Type B pancreatic cell (in vitro differentiated cells): ENCODE data around the gene VPS37D. TPM values are rescaled to one million over a fixed set of nuclear protein-coding genes. Genes with fewer than 3 reads are reported as not detected.
"Not testable (repeated sequence)": the region's sequence is repeated elsewhere in the genome, so short reads cannot be mapped to it uniquely, and the experiment has no call there.

Experiments used
- DNase-seq: peaks from one replicate; pipeline ENCODE4 v3.0.0; 2021; ENCODE audit warnings: mixed read lengths; ENCODE audit not compliant: unreplicated experiment; ENCODE audit errors: extremely low spot score
- H3K27ac Mint-ChIP-seq: 2 replicates; pipeline ENCODE4 v1.8.0; 2021; ENCODE audit warnings: mild to moderate bottlenecking, mixed read lengths
- H3K27me3 Mint-ChIP-seq: 2 replicates; pipeline ENCODE4 v1.8.0; 2021; ENCODE audit warnings: mixed read lengths
- H3K36me3 Mint-ChIP-seq: 2 replicates; pipeline ENCODE4 v1.8.0; 2021; ENCODE audit warnings: mixed read lengths
- H3K4me1 Mint-ChIP-seq: one replicate; pipeline ENCODE4 v1.8.0; 2021; ENCODE audit warnings: mixed read lengths; ENCODE audit not compliant: unreplicated experiment
- H3K4me3 Mint-ChIP-seq: 2 replicates; pipeline ENCODE4 v1.8.0; 2021; ENCODE audit warnings: mild to moderate bottlenecking, mixed read lengths
- H3K9me3 Mint-ChIP-seq: 2 replicates; pipeline ENCODE4 v1.8.0; 2021; ENCODE audit warnings: mixed read lengths
- CTCF ChIP-seq: fragments of 200-600 bp; sonication (generic); conservative IDR thresholded peaks from 2 replicates; pipeline ENCODE4 v1.5.0; 2021; ENCODE audit warnings: antibody characterized with exemption, mild to moderate bottlenecking
- total RNA-seq: library from RNA; stranded (reverse); gene quantifications from 2 replicates; pipeline ENCODE4 v1.2.1, GENCODE V29; 2021; ENCODE audit warnings: low replicate concordance

VPS37D gene
- total RNA-seq, 1 donor from 2014 or later, result 12.9 TPM

- H3K27ac Mint-ChIP-seq, result no peak overlapping the region
- peaks cover 6% of the 10 kb centered on the region for H3K9me3 Mint-ChIP-seq
- peaks cover 8% of the 10 kb centered on the region for H3K4me1 Mint-ChIP-seq
- no peak overlapping the region for H3K4me3 Mint-ChIP-seq
- TF ChIP-seq CTCF, result no peak
- DNase-seq, result no peak
- no peaks in the 10 kb centered on the region for H3K36me3 Mint-ChIP-seq
- H3K27me3 Mint-ChIP-seq, result peaks cover 18% of the 10 kb centered on the region
Observed at GRCh38 chr7:73659983-73660382, 7.6 kb upstream of the VPS37D start.

GRCh38 chr7:73660594-73660993 is 7.0 kb upstream of the VPS37D start:
- not testable (repeated sequence) for H3K9me3 Mint-ChIP-seq, H3K36me3 Mint-ChIP-seq, H3K4me3 Mint-ChIP-seq, DNase-seq, H3K4me1 Mint-ChIP-seq, H3K27ac Mint-ChIP-seq
- peaks cover 18% of the 10 kb centered on the region for H3K27me3 Mint-ChIP-seq

- no peak overlapping the region for H3K27ac Mint-ChIP-seq
- H3K4me1 Mint-ChIP-seq, result peaks cover 8% of the 10 kb centered on the region
- DNase-seq, result no peak
- H3K36me3 Mint-ChIP-seq, result no peaks in the 10 kb centered on the region
- TF ChIP-seq CTCF, result no peak
- peaks cover 18% of the 10 kb centered on the region for H3K27me3 Mint-ChIP-seq
- H3K4me3 Mint-ChIP-seq, result no peak overlapping the region
- peaks cover 6% of the 10 kb centered on the region for H3K9me3 Mint-ChIP-seq
Observed at GRCh38 chr7:73663033-73663432, 4.6 kb upstream of the VPS37D start.

- Mint-ChIP-seq H3K9me3 (peaks cover 2% of the 10 kb centered on the region), H3K27ac (peak overlapping the region; percentile 81), H3K36me3 (peaks cover 6% of the 10 kb centered on the region), H3K27me3 (no peaks in the 10 kb centered on the region), H3K4me1 (peaks cover 24% of the 10 kb centered on the region), H3K4me3 (peak overlapping the region; percentile 94)
- no peak for DNase-seq
- TF ChIP-seq CTCF, result no peak
Observed at GRCh38 chr7:73668103-73668885, 663 bp downstream of the VPS37D start.

GRCh38 chr7:73668886-73669230 is 1.2 kb downstream of the VPS37D start:
- Mint-ChIP-seq H3K4me3 (peak overlapping the region; percentile 94), H3K27me3 (no peaks in the 10 kb centered on the region), H3K9me3 (no peaks in the 10 kb centered on the region), H3K4me1 (peaks cover 24% of the 10 kb centered on the region), H3K36me3 (peaks cover 6% of the 10 kb centered on the region), H3K27ac (peak overlapping the region; percentile 81)
- TF ChIP-seq CTCF, result no peak
- no peak for DNase-seq

GRCh38 chr7:73669288-73669701 is 1.7 kb downstream of the VPS37D start:
- no peak overlapping the region for H3K27ac Mint-ChIP-seq
- no peak for TF ChIP-seq CTCF
- peak overlapping the region; percentile 94 for H3K4me3 Mint-ChIP-seq
- H3K36me3 Mint-ChIP-seq, result peaks cover 6% of the 10 kb centered on the region
- no peak for DNase-seq
- no peaks in the 10 kb centered on the region for H3K27me3 Mint-ChIP-seq
- peaks cover 21% of the 10 kb centered on the region for H3K4me1 Mint-ChIP-seq
- no peaks in the 10 kb centered on the region for H3K9me3 Mint-ChIP-seq
